Activated CD4-positive, alpha-beta T cell treated with anti-CD3 and anti-CD28 coated beads, Interleukin-2, amount 50 U/mL, for 48 hours (primary cell): ENCODE data around the gene GPS1.
"Not testable (repeated sequence)": the region's sequence is repeated elsewhere in the genome, so short reads cannot be mapped to it uniquely, and the experiment has no call there.

Experiments used
- DNase-seq, 2 experiments: peaks; one replicate each; pipeline ENCODE4 v3.0.0-alpha.2; 2020

GPS1 gene

DNA sequence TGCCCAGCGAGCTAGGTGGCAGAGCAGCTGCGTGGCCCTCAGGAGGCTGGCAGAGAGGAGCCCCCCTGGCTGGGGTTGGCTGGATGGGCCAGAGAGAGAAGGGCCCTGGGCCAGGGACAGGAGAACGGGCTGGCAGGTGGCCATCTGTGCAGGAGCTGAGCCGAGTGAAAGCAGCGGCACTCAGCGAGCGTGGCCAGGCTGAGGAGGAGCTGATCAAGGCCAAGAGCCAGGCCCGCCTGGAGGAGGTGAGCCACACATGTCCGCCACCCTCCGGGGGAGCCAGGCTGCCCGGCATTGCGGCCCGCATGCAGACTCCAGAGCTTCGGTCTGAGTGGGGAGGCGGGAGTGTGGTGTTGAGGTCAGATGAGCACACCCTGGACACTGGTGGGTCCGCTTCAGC lies 22.3 kb upstream of the GPS1 start:
- DNase-seq: no peak

DNA sequence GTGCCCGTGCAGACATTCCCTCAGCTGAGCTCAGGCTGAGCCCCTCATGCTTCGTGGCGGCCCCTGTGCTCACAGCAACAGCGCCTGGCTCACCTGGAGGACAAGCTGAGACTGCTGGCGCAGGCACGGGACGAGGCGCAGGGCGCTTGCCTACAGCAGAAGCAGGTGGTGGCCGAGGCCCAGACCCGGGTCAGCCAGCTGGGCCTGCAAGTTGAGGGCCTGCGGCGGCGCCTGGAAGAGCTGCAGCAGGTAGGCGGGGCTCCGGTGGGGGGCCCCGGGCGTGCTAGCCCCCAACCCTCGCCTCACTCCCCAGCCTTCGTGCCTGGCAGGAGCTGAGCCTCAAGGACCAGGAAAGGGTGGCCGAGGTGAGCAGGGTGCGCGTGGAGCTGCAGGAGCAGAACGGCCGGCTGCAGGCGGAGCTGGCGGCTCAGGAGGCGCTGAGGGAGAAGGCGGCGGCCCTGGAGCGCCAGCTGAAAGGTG lies 21.7 kb upstream of the GPS1 start:
- DNase-seq: no peak

DNA sequence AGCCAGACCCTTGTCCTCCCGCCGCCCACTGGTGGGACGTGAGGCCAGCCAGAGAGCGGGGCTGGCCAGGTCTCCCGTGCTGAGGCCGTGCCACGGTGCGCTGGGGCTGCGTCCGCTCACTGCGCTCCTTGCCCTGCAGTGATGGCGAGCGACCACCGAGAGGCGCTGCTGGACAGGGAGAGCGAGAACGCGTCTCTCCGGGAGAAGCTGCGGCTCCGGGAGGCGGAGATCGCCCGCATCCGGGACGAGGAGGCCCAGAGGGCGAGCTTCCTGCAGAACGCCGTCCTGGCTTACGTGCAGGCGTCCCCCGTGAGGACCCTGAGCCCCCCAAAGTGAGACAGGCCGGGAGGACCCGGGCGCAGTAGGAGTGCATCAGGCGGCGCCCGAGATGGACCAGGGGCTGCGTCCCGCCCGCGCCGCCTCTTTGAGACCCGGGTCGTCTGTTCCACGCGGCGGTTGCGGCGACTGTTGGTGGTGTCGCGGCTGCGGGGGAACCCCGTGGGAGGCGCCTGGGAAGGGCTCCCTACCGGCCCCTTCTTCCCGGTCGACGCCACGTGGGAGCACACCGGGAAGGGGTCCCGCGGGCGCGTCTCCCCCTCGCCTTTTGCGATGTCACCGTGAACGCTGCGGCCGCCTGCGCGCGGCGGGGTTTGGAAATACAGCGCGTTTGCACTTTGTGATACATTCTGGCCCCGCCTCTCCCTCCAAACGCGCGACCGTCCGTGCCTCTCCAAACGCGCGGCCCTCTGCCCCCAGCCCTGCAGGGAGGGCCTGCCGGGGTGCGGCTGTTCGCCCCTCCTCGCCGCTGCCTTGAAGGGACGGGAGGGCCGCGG lies 21.0 kb upstream of the GPS1 start:
- peak; percentile 86 to 88 for DNase-seq

DNA sequence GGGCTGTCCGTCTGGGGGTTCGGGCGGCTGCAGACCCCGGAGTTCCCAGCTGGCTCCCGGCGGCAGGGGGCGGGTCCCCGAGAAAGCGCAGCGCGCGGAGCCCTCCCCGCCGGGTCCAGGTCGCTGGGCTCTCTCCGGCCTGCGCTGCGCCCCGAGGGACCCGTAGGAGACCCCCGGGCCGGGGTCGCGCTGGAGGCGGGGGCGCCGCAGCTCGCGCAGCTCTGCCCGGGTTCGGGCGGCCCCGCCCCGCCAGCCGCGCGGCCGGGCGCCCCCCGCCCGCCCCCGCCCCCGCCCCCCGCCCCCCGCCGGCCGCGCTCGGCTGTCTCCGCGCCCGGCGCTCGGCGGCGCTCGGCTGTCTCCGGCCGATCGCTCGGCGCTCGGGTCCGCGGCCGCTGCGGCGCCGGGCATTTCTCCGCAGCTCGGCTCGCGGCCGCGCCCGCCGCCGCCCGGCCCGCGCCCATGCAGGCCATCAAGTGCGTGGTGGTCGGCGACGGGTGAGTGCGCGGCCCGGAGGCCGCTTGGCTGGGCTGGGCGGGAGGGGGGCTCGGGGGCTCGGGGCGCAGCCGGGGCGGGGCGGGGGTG lies 20.3 kb upstream of the GPS1 start, which contains the start of gene RAC3:
Gene RAC3, plus strand, starts transcription at position 376 of the 582 bp plus-strand sequence. Its CDS starts 84 bp downstream, at position 460.
- no peak for DNase-seq

DNA sequence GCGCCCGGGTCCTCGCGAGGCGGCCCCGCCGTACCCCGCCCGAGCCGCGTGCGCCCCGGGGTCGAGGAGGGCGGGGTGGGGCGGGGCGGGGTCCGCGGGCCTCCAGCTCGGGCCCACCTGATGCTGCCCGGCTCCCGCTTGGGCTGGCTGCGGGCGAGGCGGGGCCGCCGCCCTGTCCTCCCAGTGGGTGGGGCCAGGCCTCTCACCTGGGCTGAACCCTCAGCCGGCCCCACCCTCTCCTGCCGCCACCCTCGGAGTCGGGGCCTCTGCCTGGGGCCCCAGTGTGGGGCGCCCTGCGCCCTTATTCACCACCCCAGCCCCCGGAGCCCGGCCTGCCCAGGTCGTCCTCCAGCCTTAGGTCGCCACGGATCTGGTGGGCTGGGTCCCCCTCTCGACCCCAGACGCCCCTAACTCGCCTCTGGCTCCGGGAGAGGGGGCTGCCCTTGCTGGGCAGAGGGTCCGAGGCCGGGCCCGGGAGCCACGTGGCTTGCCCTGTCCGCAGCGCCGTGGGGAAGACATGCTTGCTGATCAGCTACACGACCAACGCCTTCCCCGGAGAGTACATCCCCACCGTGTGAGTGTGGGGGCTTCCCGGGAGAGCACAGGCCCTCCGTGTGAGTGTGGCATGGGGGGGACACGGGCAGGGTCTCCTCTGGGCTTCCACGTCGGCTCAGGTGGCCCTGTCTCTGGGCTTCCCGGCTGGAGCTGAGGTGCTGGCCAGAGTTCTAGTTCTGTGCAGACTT lies 19.6 kb upstream of the GPS1 start:
- DNase-seq: peak; percentile 58 to 64

DNA sequence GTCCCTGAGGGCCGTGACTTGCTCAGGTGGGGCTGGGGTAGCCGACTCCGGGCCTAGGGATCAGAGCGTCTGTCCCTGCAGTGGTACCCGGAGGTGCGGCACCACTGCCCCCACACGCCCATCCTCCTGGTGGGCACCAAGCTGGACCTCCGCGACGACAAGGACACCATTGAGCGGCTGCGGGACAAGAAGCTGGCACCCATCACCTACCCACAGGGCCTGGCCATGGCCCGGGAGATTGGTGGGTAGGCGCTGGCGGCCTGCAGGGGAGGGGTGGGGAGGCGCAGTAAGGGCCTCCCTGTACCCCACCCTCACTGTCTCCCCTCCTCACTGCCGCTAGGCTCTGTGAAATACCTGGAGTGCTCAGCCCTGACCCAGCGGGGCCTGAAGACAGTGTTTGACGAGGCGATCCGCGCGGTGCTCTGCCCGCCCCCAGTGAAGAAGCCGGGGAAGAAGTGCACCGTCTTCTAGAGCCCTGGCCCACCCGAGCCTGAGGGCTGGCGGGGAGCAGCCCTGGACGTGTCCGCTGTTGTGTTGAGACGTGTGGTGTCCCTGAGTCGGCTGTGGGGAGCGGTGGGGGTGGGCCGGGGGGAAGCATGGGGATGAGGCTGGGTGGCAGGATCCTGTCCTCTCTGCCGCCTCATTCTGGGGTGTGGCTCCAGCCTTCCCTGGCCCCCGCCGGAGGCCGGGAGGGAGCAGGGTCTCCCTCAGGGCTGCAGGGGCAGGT lies 18.2 kb upstream of the GPS1 start:
- no peak for DNase-seq

DNA sequence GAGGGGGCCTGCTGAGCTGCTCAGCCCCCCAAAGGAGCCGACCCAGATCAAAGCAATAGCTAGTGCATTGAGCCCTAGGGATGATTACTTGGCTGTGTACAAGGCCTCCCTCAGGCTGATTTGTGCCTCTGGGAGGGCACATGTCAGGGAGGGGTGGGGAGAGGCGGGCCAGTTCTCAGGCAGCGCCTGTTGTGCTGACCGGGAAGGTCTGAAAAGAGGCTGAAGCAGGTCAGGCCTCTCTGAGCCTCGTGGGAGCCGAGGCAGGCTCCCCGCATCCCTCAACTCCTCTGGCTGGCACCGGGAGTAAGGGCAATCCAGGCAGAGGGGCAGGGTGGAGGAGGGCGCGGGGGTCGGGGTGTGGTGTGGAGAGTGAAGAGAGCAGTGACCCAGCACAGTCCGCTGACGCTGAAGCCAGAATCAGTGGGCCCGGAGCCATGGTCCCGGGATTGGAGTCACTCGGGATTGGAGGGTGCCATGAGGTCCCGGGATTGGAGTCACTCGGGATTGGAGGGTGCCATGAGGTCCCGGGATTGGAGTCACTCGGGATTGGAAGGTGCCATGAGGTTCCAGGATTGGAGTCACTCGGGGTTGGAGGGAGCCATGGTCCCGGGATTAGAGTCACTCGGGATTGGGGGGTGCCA lies 17.2 kb upstream of the GPS1 start:
- no peak for DNase-seq

DNA sequence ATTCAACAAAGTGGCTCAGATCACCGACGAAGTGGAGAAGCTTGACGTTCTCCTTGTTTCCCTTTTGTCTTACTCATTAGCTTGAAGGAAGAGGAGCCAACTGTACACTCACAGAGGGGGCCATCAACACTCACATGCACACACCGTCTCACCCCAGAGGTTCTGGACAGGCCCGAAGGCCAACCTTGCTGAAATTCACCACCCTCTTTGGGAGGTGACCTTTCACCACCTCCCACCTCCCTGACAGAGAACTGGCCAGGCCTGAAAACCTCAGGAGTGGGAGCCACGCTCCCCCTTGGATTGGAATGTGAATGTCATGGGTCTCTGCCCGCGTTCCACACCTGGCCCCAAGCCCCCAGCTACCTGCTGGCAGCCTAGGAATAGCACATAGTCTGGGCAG lies 16.2 kb upstream of the GPS1 start:
- DNase-seq: no peak

DNA sequence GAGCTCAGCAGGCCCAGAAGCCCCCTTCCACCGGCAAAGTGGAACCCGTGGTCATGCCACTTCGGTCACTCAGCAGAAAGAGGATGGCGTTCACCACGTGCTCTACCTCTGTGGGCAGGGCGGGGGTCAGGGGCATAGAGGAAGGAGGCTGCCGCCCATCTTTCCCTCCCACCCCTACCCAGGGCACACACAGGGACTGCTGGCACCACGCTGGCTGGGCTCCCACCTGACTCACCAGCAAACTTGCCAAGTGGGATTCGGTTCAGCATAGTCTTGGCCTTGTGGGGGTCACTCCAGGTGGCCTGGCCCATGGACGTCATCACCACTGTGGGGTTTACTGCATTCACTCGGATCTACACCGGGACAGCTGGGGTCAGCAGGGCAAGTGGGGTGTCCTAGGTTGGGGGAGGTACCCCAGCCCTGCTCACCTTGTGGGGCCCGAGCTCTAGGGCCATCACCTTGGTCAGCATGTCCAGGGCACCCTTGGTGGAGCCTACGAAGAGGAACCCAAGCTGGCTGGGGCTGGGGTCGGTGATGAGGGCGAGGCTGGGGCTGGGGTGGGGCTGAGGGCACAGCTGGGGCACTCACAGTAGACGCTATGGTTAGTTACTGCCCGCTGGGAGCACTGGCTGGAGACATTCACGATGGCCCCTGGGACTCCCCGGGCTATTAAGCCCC lies 15.6 kb upstream of the GPS1 start:
- no peak for DNase-seq

DNA sequence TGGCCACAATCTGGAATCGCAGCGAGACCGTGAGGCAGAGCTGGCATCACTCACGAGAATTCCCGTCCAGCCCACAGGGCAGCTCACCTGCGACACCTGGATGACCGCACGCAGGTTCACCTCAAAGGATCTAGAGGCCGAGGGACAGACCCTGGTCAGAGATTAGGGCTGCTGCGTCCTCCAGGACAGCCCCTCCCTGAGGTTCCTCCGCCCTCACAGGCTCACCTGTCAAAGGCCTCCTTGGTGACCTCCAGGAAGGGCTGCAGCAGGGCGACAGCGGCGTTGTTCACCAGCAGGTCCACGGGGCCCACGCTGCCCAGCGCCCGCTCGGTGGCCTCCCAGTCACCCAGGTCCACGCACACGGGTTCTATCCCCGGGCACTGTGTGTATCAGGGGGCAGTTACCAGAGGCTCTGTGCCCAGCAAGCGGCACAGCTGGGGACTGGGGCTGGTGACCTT lies 15.0 kb upstream of the GPS1 start:
- no peak for DNase-seq

DNA sequence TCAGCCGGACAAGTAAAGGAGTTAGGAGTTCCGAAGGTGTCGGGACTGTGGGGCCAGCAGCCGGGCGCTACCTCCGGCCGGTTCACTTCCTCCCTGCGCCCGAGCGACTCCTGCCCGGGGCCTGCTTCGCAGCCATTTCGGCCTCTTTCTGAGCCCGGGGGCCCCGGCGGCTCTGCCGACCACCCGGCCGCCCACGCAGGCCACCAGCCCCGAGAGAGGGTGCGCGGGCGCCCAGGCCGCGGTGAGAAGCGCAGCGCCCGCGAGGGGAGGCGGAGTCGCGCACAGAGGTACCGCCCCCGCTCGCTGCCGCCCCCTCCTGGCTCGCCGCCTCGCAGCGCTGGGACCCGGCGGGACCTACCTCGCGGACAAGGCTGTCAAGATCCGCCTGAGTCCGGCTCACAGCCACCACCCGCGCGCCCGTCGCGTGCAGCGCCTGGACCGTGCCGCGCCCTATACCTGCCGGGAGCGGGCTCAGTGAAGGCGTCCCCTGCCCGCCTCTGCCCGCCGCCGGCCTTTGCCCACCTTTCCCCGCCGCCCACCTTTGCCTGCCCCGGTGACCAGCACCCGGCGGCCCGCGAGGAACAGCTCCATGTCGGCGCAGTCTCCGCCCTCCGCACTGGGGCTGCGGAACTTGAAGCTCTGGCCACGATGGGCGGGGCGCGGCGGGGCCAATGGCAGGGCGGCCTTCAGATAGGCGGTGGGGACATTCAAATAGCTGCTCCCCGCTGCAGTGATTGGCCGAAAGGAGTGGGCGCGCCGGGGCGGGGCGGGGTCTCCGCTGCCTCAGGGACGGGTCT lies 14.4 kb upstream of the GPS1 start, which contains the start of gene DCXR:
Gene DCXR, minus strand, starts transcription at position 606 of the 797 bp plus-strand sequence. Its CDS starts 15 bp downstream, at position 591.
- DNase-seq: peak; percentile 97 to 98

DNA sequence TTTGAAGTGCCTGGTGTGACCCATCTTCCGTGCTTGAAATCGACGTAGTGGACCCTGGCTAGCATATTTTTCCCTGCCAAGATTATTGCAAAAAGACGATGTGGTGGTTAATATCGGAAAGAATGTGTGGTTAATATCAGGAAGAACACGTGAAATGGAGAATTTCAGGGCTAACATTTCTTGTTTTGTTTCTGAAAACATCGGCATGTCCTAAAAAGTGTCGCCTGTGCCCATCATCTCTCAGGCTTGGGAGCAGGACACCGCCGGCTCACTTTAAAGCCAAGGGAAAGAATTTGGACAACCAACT lies 13.9 kb upstream of the GPS1 start:
- DNase-seq: no peak

DNA sequence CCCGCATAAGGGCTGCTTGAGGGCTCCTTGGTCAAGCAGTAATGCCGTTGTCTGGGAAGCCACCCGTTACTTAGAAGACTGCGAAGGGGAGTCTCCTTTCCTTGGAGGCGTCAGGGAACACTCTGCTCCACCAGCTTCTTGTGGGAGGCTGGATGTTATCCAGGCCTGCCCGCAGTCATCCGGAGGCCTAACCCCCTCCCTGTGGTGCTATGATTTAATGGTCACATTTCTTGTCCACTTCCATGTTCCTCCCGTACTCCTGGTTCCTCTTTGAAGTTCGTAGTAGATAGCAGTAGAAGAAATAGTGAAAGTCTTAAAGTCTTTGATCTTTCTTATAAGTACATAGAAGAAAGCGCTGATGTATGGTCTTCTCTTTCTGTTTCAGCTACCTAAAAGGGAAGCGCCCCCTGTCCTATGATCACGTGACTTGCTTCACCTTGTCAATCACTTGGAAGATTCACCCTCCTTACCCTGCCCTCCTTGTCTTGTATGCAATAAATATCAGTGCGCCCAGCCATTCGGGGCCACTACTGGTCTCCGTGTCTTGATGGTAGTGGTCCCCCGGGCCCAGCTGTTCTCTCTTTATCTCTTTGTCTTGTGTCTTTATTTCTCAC lies 12.8 kb upstream of the GPS1 start:
- not testable (repeated sequence) for DNase-seq

DNA sequence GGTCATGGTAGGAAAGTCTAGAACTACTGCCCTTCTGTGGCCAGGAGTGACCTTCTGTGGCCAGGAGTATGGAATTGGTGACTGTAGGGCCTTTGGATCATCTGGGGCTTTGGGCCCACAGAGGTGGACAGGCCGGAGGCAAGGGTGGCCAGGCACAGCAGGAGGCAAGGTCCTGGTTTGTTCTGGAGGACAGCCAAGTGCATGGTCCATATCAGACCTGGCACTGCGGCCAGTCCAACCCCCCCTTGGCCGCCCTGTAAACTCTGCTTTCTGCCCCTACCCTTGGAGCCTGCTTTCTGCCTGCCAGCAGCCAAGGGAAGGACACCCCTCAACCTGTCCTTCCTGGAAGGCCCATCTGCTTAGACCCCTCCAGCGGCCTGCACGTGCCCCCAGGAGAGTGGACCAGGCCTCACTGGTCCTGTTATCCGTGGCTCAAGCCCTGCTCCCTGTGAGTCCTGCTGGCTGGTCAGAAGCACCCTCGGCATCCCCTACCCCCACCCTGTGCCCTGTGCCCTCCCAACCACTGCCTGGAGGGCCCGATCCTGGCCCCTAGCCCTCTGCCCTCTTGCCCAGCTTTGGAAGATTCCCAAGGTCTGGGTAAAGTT lies 11.9 kb upstream of the GPS1 start:
- no peak for DNase-seq

DNA sequence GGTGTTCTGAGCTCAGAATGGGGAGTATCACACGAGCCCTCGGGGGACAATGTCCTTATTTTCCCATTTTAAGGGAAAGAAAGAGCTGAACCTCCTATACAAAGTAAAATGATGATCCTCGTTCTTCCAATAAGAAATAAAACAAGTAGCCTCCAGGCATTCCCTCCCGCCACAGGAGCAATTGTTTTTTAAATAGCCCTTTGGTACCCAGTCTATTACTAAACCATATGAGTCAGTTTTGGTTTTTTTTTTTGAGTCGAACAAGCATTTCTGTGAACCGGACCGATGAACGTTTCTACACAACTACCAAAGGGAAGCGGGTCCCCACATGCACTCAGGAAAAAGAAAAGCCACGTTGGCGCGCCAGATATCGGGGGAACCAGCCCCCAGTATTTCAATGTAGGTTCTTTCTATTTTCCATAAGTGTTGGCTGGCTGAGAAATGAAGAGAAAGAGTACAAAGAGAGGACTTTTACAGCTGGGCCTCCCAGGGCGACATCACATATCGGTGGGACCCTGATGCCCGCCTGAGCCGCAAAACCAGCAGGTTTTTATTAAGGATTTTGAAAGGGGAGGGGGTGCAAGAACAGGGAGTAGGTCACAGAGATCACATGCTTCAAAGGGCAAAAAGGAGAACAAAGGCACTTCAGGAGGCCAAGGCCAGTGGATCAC lies 10.4 kb upstream of the GPS1 start:
- DNase-seq: no peak

DNA sequence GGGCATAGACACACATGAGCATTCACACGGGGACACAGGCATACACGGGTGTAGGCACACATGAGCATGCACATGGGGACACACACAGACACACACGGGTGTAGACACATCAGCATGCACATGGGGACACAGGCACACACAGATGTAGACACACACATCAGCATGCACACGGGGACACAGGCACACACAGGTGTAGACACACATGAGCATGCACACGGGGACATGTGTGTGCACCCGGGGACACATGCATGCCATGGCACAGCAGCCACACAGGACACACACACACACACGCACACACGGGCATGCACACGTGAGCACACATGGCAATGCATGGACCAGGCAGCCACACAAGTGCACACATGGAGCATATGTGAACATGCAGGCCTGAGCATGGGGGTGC lies 9.0 kb upstream of the GPS1 start:
- no peak for DNase-seq

DNA sequence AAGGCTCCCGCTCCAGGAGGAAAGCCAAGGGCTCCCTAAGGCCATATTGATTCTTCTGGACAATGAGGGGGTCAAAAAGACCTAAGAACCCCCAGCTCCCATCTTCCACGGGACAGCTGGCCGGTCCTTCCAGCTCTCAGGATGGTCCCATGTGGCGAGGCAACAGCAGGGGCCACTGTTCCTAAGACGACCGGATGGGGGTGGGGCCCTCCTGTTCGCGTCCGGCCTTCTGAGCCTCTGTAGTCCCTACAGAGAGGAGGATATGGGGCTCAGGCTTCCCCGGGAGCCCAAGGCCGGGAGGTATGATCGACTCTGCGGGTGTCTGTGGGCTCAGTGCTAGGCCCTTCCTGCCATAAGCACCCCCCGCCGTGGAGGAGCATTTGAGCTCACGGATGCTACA lies 8.2 kb upstream of the GPS1 start:
- DNase-seq: no peak

DNA sequence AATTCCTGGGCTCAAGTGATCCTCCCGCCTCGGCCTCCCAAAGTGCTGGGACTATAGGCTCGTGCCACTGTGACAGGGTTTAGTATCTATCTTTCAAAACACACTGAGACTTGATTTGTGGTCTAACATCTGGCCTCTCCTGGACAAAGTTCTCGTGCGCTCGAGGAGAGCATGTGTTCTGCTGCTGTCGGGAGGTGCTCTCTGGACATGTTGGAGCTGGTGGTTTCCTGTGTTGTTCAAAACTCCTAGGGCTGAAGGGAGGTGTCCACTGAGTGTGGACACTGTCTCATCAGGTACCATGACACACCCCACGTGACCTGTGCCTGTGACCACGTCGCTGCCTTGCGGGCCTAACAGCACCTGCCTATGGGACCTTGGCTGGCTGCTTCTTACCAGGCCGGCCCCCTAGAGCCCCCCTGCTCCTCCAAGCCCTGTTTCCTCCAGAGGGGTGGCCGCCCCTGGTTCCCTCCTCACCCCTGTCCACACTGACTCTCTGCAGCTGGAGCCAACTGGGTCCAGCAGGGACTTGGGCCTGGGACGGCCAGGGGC lies 5.7 kb upstream of the GPS1 start:
- DNase-seq: no peak

DNA sequence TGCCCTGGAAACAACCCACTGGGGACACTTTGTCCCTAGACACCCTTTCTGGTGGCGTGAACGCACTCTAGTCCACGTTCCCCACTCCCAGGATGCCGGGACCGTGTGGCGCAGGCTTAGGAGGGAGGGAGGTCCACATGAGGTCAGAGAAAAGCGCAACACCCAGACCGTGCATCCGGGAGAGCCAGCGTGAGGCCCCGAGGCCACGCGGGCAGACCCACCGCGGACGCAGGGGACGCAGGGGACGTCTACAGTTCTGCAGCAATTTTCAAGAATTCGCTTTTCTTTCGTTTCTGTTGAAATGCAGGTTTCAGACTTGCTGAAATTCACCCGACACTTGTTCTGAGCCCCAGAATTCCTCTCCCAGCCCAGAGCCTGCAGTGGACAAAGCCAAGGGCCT lies 4.8 kb upstream of the GPS1 start:
- DNase-seq: no peak
